WTC11 (cell line): ENCODE data around the gene CERT1. TPM values are rescaled to one million over a fixed set of nuclear protein-coding genes. Genes with fewer than 3 reads are reported as not detected.

Source experiments
- ATAC-seq: fragments of 200-7000 bp; cut with Tn5 transposase; 2 replicates; pipeline ENCODE4 v1.10.0; 2021; ENCODE audit warnings: mild to moderate bottlenecking, moderate library complexity
- CTCF ChIA-PET: fragments of 300-600 bp; sonication (Branson Sonifier 250); formaldehyde crosslinking; loops from one replicate; lab custom pipeline; 2021; ENCODE audit warnings: antibody characterized with exemption; lab: Charles Lee
- POLR2A ChIA-PET: fragments of 350-600 bp; sonication (Branson Sonifier 250); formaldehyde crosslinking; loops from one replicate; lab custom pipeline; 2021; ENCODE audit warnings: antibody characterized with exemption; lab: Charles Lee
- DNase-seq: peaks from one replicate; pipeline ENCODE4 v3.0.0; 2021; ENCODE audit warnings: low spot score
- H3K27ac Mint-ChIP-seq: 2 replicates; pipeline ENCODE4 v1.8.0; 2021; ENCODE audit warnings: mixed read lengths
- H3K27me3 Mint-ChIP-seq: 2 replicates; pipeline ENCODE4 v1.8.0; 2021; ENCODE audit warnings: low read depth, mild to moderate bottlenecking, moderate library complexity, mixed read lengths
- H3K36me3 Mint-ChIP-seq: 2 replicates; pipeline ENCODE4 v1.8.0; 2021; ENCODE audit warnings: mixed read lengths
- H3K4me1 Mint-ChIP-seq: 2 replicates; pipeline ENCODE4 v1.8.0; 2022; ENCODE audit warnings: mixed read lengths
- H3K4me3 Mint-ChIP-seq: 2 replicates; pipeline ENCODE4 v1.8.0; 2021; ENCODE audit warnings: mild to moderate bottlenecking, moderate library complexity, mixed read lengths
- H3K9me3 Mint-ChIP-seq: 2 replicates; pipeline ENCODE4 v1.8.0; 2021; ENCODE audit warnings: mixed read lengths
- AFF4 ChIP-seq: sonication (generic); formaldehyde crosslinking; IDR thresholded peaks from 2 replicates; pipeline ENCODE4 v1.8.1; 2023; ENCODE audit warnings: mild to moderate bottlenecking, missing genetic modification reagents, borderline replicate concordance
- ATF2 ChIP-seq: sonication (generic); formaldehyde crosslinking; IDR thresholded peaks from 2 replicates; pipeline ENCODE4 v1.8.1; 2022; ENCODE audit warnings: low read depth, missing genetic modification reagents, borderline replicate concordance
- E2F4 ChIP-seq: sonication (generic); formaldehyde crosslinking; IDR thresholded peaks from 2 replicates; pipeline ENCODE4 v1.8.1; 2022; ENCODE audit warnings: low read depth, mild to moderate bottlenecking, moderate library complexity, missing genetic modification reagents, borderline replicate concordance
- ETV6 ChIP-seq: sonication (generic); formaldehyde crosslinking; IDR thresholded peaks from 2 replicates; pipeline ENCODE4 v1.8.1; 2022; ENCODE audit warnings: mild to moderate bottlenecking, missing genetic modification reagents
- GABPB1 ChIP-seq: sonication (generic); formaldehyde crosslinking; IDR thresholded peaks from 2 replicates; pipeline ENCODE4 v1.8.1; 2023; ENCODE audit warnings: mild to moderate bottlenecking, missing genetic modification reagents
- HMGXB4 ChIP-seq: sonication (generic); formaldehyde crosslinking; IDR thresholded peaks from 2 replicates; pipeline ENCODE4 v1.8.1; 2023; ENCODE audit warnings: mild to moderate bottlenecking, moderate library complexity, missing genetic modification reagents
- KAT7 ChIP-seq: sonication (generic); formaldehyde crosslinking; IDR thresholded peaks from 2 replicates; pipeline ENCODE4 v1.8.1; 2023; ENCODE audit warnings: missing genetic modification reagents, mild to moderate bottlenecking, borderline replicate concordance
- TP53 ChIP-seq: sonication (generic); formaldehyde crosslinking; IDR thresholded peaks from 2 replicates; pipeline ENCODE4 v1.8.1; 2023; ENCODE audit warnings: mild to moderate bottlenecking, missing genetic modification reagents
- USF1 ChIP-seq: sonication (generic); formaldehyde crosslinking; IDR thresholded peaks from 2 replicates; pipeline ENCODE4 v1.8.0; 2022; ENCODE audit warnings: mild to moderate bottlenecking, missing genetic modification reagents
- ZNF317 ChIP-seq: sonication (generic); formaldehyde crosslinking; IDR thresholded peaks from 2 replicates; pipeline ENCODE4 v1.8.1; 2023; ENCODE audit warnings: low read depth, mild to moderate bottlenecking, moderate library complexity, missing genetic modification reagents, borderline replicate concordance
- ZNF416 ChIP-seq: fragments of 250-450 bp; sonication (Bioruptor Pico); IDR thresholded peaks from 2 replicates; pipeline ENCODE4 v1.9.0; 2021; ENCODE audit warnings: mild to moderate bottlenecking, inconsistent platforms
- total RNA-seq: library from RNA; stranded (reverse); gene quantifications from 3 replicates; pipeline ENCODE4 v1.2.3, GENCODE V29; 2021
- TF ChIP-seq, protein P1 (sequence below): sonication (generic); formaldehyde crosslinking; IDR thresholded peaks from 2 replicates; pipeline ENCODE4 v1.8.0; 2023; ENCODE audit warnings: missing genetic modification reagents
- TF ChIP-seq, protein P2 (sequence below): fragments of 250-450 bp; sonication (Bioruptor Pico); IDR thresholded peaks from 2 replicates; pipeline ENCODE4 v1.9.0; 2021; ENCODE audit warnings: mild to moderate bottlenecking, borderline replicate concordance
- TF ChIP-seq, protein P3 (sequence below): sonication (generic); formaldehyde crosslinking; IDR thresholded peaks from 2 replicates; pipeline ENCODE4 v1.8.0; 2022; ENCODE audit warnings: mild to moderate bottlenecking, missing genetic modification reagents

Gene CERT1
- total RNA-seq, 1 experiment from 2014 or later = 50.8 TPM

DNA sequence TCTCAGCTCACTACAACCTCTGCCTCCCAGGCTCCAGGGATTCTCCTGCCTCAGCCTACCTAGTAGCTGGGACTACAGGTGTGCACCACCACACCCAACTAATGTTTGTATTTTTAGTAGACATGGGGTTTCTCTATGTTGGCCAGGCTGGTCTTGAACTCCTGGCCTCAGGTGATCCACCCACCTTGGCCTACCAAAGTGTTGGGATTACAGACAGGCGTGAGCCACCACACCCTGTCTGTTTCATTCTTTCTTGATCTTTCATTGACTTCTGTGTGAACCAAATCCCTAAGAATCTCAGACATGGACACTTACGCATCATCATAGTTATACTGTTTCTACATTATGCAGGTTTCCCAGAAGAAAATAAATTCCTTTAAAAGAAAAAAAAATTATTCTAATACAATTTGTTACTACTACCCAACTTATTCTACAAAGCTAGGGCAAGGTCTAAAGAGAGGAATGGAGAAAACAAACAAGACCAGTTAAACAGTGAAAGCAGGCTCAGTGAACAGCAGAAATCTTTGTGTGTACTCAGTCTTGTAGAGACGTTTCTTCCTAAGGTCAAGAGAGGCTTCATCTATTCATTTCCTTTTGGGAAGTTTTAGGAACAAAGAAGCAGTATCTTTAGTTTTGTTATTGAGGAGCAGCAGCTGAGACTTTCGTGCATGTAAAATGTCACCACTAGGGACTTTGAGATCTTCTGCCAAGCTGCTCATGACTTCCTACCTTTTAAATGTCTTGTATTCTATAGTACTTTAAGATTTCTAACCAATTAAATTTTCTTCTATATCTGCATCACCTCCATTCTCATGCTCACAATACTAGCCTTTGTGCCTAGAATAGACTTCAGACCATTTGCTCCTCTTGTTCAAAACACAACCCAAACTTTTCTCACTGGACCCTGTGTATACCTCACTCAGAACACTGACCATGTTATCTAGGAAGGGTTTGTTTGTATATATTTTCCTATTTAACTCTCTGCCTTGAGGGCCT is 180.0 kb downstream of the CERT1 start:
- no peak for DNase-seq
- ATAC-seq = no peak
- H3K36me3 Mint-ChIP-seq = 0 out of 2 replicates have a peak, but pooled peaks cover 4% of the 10 kb centered on the region
- H3K27me3 Mint-ChIP-seq = no peaks in the 10 kb centered on the region
- ChIA-PET POLR2A (no interaction called here), CTCF (interaction anchor here (0.6 to 2.2 kb wide), 3 partner anchors 11 to 281 kb away, joined by 3 to 7 read pairs (median 5); no protein-coding TSS in a partner anchor)
- peaks cover 5% of the 10 kb centered on the region; the same call in 1 of the 2 replicates for H3K9me3 Mint-ChIP-seq
- no peak overlapping the region for H3K27ac Mint-ChIP-seq
- TF ChIP-seq AFF4 (CRISPR knock-in tag) (no peak), ATF2 (CRISPR knock-in tag) (no peak), HMGXB4 (CRISPR knock-in tag) (no peak), USF1 (CRISPR knock-in tag) (no peak), ZNF416 (CRISPR knock-in tag) (no peak)
- TF ChIP-seq, protein P1, sequence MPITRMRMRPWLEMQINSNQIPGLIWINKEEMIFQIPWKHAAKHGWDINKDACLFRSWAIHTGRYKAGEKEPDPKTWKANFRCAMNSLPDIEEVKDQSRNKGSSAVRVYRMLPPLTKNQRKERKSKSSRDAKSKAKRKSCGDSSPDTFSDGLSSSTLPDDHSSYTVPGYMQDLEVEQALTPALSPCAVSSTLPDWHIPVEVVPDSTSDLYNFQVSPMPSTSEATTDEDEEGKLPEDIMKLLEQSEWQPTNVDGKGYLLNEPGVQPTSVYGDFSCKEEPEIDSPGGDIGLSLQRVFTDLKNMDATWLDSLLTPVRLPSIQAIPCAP (CRISPR knock-in tag) = no peak
- H3K4me1 Mint-ChIP-seq = peaks cover 3% of the 10 kb centered on the region; the same call in 1 of the 2 replicates
- no peak overlapping the region for H3K4me3 Mint-ChIP-seq

DNA sequence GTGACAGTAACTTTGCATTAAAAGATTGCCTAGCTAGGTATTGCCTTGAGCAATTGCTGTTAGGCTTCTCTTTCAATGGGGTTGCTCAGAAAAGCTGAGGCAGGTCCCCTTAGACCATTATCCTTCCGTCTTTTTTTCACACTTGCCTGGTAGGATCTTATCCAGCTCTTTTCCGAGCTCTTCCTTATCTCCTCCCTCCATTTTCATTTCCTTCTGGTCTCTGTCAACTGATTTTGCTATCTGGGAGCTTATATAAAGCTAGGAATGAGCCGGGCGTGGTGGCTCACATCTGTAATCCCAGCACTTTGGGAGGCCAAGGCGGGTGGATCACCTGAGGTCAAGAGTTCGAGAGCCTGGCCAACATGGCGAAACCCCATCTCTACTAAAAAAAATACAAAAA is 181.0 kb downstream of the CERT1 start:
- no peak overlapping the region for H3K27ac Mint-ChIP-seq
- H3K4me1 Mint-ChIP-seq = peaks cover 1% of the 10 kb centered on the region; the same call in 1 of the 2 replicates
- ChIA-PET POLR2A (no interaction called here), CTCF (interaction anchor here (2.2 kb wide), 1 partner anchor 280 kb away, joined by 7 read pairs; no protein-coding TSS in a partner anchor)
- peaks cover 5% of the 10 kb centered on the region; the same call in 1 of the 2 replicates for H3K9me3 Mint-ChIP-seq
- H3K4me3 Mint-ChIP-seq = no peak overlapping the region
- no peak for ATAC-seq
- no peaks in the 10 kb centered on the region for H3K27me3 Mint-ChIP-seq
- 0 out of 2 replicates have a peak, but pooled peaks cover 4% of the 10 kb centered on the region for H3K36me3 Mint-ChIP-seq
- DNase-seq = no peak
- TF ChIP-seq ZNF317 (CRISPR knock-in tag) (no peak), KAT7 (no peak), TP53 (no peak), E2F4 (no peak), GABPB1 (CRISPR knock-in tag) (no peak), ETV6 (CRISPR knock-in tag) (no peak)
- TF ChIP-seq, protein P2, sequence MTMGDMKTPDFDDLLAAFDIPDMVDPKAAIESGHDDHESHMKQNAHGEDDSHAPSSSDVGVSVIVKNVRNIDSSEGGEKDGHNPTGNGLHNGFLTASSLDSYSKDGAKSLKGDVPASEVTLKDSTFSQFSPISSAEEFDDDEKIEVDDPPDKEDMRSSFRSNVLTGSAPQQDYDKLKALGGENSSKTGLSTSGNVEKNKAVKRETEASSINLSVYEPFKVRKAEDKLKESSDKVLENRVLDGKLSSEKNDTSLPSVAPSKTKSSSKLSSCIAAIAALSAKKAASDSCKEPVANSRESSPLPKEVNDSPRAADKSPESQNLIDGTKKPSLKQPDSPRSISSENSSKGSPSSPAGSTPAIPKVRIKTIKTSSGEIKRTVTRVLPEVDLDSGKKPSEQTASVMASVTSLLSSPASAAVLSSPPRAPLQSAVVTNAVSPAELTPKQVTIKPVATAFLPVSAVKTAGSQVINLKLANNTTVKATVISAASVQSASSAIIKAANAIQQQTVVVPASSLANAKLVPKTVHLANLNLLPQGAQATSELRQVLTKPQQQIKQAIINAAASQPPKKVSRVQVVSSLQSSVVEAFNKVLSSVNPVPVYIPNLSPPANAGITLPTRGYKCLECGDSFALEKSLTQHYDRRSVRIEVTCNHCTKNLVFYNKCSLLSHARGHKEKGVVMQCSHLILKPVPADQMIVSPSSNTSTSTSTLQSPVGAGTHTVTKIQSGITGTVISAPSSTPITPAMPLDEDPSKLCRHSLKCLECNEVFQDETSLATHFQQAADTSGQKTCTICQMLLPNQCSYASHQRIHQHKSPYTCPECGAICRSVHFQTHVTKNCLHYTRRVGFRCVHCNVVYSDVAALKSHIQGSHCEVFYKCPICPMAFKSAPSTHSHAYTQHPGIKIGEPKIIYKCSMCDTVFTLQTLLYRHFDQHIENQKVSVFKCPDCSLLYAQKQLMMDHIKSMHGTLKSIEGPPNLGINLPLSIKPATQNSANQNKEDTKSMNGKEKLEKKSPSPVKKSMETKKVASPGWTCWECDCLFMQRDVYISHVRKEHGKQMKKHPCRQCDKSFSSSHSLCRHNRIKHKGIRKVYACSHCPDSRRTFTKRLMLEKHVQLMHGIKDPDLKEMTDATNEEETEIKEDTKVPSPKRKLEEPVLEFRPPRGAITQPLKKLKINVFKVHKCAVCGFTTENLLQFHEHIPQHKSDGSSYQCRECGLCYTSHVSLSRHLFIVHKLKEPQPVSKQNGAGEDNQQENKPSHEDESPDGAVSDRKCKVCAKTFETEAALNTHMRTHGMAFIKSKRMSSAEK (CRISPR knock-in tag) = no peak
- TF ChIP-seq, protein P3, sequence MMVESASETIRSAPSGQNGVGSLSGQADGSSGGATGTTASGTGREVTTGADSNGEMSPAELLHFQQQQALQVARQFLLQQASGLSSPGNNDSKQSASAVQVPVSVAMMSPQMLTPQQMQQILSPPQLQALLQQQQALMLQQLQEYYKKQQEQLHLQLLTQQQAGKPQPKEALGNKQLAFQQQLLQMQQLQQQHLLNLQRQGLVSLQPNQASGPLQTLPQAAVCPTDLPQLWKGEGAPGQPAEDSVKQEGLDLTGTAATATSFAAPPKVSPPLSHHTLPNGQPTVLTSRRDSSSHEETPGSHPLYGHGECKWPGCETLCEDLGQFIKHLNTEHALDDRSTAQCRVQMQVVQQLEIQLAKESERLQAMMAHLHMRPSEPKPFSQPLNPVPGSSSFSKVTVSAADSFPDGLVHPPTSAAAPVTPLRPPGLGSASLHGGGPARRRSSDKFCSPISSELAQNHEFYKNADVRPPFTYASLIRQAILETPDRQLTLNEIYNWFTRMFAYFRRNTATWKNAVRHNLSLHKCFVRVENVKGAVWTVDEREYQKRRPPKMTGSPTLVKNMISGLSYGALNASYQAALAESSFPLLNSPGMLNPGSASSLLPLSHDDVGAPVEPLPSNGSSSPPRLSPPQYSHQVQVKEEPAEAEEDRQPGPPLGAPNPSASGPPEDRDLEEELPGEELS (CRISPR knock-in tag) = no peak
